Stimulated activated CD4-positive, alpha-beta T cell treated with anti-CD3 and anti-CD28 coated beads, TNF-alpha, amount 100 ng/mL, for 48 hours (primary cell): Measurements from ENCODE around the gene DPM2.

ENCODE experiments used
- DNase-seq, 3 donors: peaks; one replicate each; pipeline ENCODE4 v3.0.0-alpha.2; 2020; ENCODE audit warnings: low read depth in 3 of 3

Gene DPM2

GRCh38 chr9:127973169-127974000 is 35.7 kb upstream of the DPM2 start:
- DNase-seq = no peak

GRCh38 chr9:127972236-127972871 is 34.7 kb upstream of the DPM2 start:
- no peak for DNase-seq

- no peak for DNase-seq
These were observed 33.9 kb upstream of the DPM2 start for GRCh38 chr9:127971357-127972235.

- peak; percentile 55 to 74 (median 58) for DNase-seq
These were observed 33.0 kb upstream of the DPM2 start for GRCh38 chr9:127970401-127971313.

GRCh38 chr9:127968700-127969383 is 31.2 kb upstream of the DPM2 start:
- no peak for DNase-seq

- DNase-seq = no peak
These were observed 30.4 kb upstream of the DPM2 start for GRCh38 chr9:127968042-127968441.

- no peak for DNase-seq
These were observed 29.6 kb upstream of the DPM2 start for GRCh38 chr9:127967151-127967809.

GRCh38 chr9:127966416-127967150 is 28.9 kb upstream of the DPM2 start:
- no peak for DNase-seq

- no peak for DNase-seq
These were observed 28.3 kb upstream of the DPM2 start for GRCh38 chr9:127965953-127966352.

GRCh38 chr9:127963359-127964064 is 25.9 kb upstream of the DPM2 start:
- DNase-seq = no peak

- no peak for DNase-seq
These were observed 25.3 kb upstream of the DPM2 start for GRCh38 chr9:127963041-127963358.

GRCh38 chr9:127962278-127962677 is 24.6 kb upstream of the DPM2 start:
- no peak for DNase-seq

GRCh38 chr9:127961613-127962155 is 24.0 kb upstream of the DPM2 start:
- DNase-seq = no peak

- no peak for DNase-seq
These were observed 23.5 kb upstream of the DPM2 start for GRCh38 chr9:127961155-127961490.

GRCh38 chr9:127960410-127961154 is 22.9 kb upstream of the DPM2 start:
- no peak for DNase-seq

- DNase-seq = no peak
These were observed 22.3 kb upstream of the DPM2 start for GRCh38 chr9:127959841-127960409.

GRCh38 chr9:127959398-127959797 is 21.7 kb upstream of the DPM2 start:
- DNase-seq = no peak

- DNase-seq = no peak
These were observed 21.1 kb upstream of the DPM2 start for GRCh38 chr9:127958728-127959127.
